IPS-18a (cell line): Measurements from ENCODE around the gene HSPB6.

Source experiments
- H3K27ac ChIP-seq: one replicate; pipeline ENCODE4 v1.5.1; 2013; ENCODE audit warnings: low read length
- H3K27me3 ChIP-seq: one replicate; pipeline ENCODE4 v1.6.1; 2013; ENCODE audit warnings: mild to moderate bottlenecking, low read length; ENCODE audit not compliant: control insufficient read depth, insufficient read depth
- H3K36me3 ChIP-seq: one replicate; pipeline ENCODE4 v1.6.1; 2013; ENCODE audit warnings: low read depth, low read length; ENCODE audit not compliant: control insufficient read depth
- H3K4me1 ChIP-seq: one replicate; pipeline ENCODE4 v1.6.1; 2013; ENCODE audit warnings: low read depth, low read length; ENCODE audit not compliant: control insufficient read depth
- H3K4me3 ChIP-seq: one replicate; pipeline ENCODE4 v1.5.1; 2013; ENCODE audit warnings: low read length
- H3K9ac ChIP-seq: one replicate; pipeline ENCODE4 v1.6.1; 2013; ENCODE audit warnings: mild to moderate bottlenecking, low read length, moderate library complexity
- H3K9me3 ChIP-seq: one replicate; pipeline ENCODE4 v1.6.1; 2013; ENCODE audit warnings: low read depth, low read length; ENCODE audit not compliant: control insufficient read depth

HSPB6 gene

DNA sequence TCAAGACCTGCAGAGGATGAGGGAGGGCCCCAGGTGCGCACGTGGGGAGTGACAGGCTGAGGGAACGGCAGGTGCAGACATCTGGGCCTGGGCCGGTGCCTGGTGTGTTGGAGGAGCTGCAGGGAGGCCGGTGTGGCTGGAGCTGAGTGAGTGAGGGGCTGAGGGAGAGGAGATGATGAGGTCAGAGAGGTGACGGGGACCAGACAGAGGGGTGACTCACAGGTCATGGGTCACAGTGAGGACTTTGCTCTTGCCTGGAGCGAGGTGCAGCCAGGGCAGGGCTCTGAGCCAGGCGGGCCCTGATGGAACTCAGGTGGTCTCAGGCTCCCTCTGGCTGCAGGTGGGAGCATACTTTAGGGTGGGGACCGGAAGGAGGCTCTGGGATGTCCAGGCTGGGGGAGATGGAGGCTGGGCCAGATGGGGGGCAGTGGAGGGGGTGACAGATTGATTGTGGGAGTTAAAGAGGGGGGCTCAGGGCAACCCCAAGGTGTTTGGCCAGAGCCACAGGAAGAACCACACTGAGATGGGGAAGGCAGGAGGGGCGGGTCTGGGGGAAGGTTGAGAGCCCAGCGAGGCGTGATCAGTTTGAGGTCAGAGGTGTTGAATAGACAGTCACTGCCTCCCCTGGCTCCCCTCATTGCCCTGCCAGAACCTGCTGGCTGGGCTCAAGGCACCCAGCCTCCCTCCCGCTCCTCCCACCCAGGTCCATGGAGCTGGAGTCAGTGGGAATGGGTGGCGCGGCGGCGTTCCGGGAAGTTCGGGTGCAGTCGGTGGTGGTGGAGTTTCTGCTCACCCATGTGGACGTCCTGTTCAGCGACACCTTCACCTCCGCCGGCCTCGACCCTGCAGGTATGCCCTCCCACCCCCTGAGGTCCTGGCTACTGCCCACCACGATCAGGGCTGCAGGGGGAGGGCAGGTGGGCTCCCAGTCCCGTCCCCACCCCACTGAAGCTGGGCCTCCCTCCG lies 26.9 kb upstream of the HSPB6 start:
- H3K4me3 ChIP-seq = peak overlapping the region; percentile 33
- peaks cover 3% of the 10 kb centered on the region for H3K4me1 ChIP-seq
- H3K27ac ChIP-seq = no peak overlapping the region
- no peaks in the 10 kb centered on the region for H3K36me3 ChIP-seq
- H3K27me3 ChIP-seq = no peaks in the 10 kb centered on the region
- no peak overlapping the region for H3K9ac ChIP-seq
- no peaks in the 10 kb centered on the region for H3K9me3 ChIP-seq

DNA sequence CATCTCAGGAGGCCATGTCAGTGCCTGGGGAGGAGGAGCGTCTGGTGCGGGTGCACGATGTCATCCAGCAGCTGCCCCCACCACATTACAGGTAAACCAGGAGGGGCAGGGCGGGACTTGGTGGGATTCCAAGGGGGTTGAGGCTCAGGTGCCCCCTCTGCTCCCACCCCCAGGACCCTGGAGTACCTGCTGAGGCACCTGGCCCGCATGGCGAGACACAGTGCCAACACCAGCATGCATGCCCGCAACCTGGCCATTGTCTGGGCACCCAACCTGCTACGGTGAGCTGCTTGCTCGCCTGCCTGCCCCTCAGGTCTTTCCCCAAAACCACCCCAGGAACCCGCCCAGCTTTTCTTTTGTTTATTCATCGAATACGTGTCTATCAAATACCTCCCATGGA lies 25.8 kb upstream of the HSPB6 start:
- H3K27ac ChIP-seq = no peak overlapping the region
- no peaks in the 10 kb centered on the region for H3K27me3 ChIP-seq
- no peak overlapping the region for H3K9ac ChIP-seq
- H3K36me3 ChIP-seq = no peaks in the 10 kb centered on the region
- H3K9me3 ChIP-seq = no peaks in the 10 kb centered on the region
- H3K4me1 ChIP-seq = peaks cover 4% of the 10 kb centered on the region
- no peak overlapping the region for H3K4me3 ChIP-seq

GRCh38 chr19:35781650-35782049 lies 24.8 kb upstream of the HSPB6 start:
- no peaks in the 10 kb centered on the region for H3K36me3 ChIP-seq
- no peak overlapping the region for H3K4me3 ChIP-seq
- H3K9ac ChIP-seq = no peak overlapping the region
- H3K4me1 ChIP-seq = peaks cover 11% of the 10 kb centered on the region
- peaks cover 4% of the 10 kb centered on the region for H3K27me3 ChIP-seq
- H3K9me3 ChIP-seq = no peaks in the 10 kb centered on the region
- no peak overlapping the region for H3K27ac ChIP-seq

DNA sequence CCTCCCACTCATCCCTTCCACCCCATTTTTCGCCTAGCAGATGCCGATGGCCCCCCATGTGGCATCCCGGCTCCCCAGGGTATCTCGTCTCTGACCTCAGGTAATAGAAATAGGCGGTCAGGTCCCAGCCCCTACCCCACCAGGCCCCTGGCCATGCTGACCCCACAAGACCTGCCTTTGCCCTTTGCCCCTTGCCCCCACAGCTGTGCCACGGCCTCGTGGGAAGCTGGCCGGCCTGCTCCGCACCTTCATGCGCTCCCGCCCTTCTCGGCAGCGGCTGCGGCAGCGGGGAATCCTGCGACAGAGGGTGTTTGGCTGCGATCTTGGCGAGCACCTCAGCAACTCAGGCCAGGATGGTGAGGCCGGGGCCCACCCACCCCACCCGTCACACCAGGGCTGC lies 23.9 kb upstream of the HSPB6 start:
- H3K4me1 ChIP-seq = peaks cover 17% of the 10 kb centered on the region

DNA sequence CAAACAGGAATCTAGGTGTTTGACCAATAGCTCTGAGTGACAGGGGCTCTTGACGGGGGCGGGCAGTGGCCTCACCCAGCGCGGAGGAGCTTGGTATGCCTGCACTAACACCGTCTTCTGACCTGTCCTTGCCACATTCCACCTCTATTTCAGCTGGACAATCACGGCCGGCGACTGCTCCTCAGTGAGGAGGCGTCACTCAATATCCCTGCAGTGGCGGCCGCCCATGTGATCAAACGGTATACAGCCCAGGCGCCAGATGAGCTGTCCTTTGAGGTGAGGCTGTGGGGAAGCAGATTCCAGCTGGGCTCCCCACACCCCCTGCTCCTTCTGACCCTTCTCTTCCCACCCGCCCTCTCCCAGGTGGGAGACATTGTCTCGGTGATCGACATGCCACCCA lies 23.2 kb upstream of the HSPB6 start:
- peaks cover 17% of the 10 kb centered on the region for H3K4me1 ChIP-seq
- H3K9me3 ChIP-seq = no peaks in the 10 kb centered on the region
- H3K9ac ChIP-seq = no peak overlapping the region
- H3K27me3 ChIP-seq = peaks cover 8% of the 10 kb centered on the region
- no peak overlapping the region for H3K4me3 ChIP-seq
- H3K36me3 ChIP-seq = no peaks in the 10 kb centered on the region
- H3K27ac ChIP-seq = no peak overlapping the region

More for the DNA sequence above, 23.9 kb upstream of the HSPB6 start:
- H3K27me3 ChIP-seq = peaks cover 8% of the 10 kb centered on the region
- no peak overlapping the region for H3K27ac ChIP-seq
- no peaks in the 10 kb centered on the region for H3K36me3 ChIP-seq
- no peaks in the 10 kb centered on the region for H3K9me3 ChIP-seq
- no peak overlapping the region for H3K4me3 ChIP-seq
- H3K9ac ChIP-seq = no peak overlapping the region

DNA sequence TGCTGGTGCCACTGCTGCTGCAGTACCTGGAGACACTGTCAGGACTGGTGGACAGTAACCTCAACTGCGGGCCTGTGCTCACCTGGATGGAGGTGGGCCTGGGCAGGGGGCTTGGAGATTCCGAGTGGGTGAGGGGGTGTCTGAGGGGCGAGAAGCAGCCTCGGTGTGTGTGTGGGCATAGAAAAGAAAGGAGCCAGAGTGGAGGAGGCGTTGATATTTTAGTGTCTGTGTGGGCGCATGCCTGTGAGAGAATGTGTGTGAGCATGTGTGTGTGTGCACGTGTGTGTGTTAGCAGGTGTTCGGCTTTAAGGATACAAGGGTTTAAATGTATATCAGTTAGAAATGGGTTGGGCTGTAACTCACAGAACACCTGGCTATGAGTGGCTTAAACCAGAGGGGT lies 22.2 kb upstream of the HSPB6 start:
- Histone ChIP-seq H3K27me3 (peaks cover 13% of the 10 kb centered on the region), H3K36me3 (no peaks in the 10 kb centered on the region), H3K9me3 (no peaks in the 10 kb centered on the region), H3K4me3 (no peak overlapping the region), H3K9ac (no peak overlapping the region), H3K27ac (no peak overlapping the region), H3K4me1 (peaks cover 20% of the 10 kb centered on the region)

GRCh38 chr19:35777961-35778360 lies 21.1 kb upstream of the HSPB6 start:
- Histone ChIP-seq H3K9ac (no peak overlapping the region), H3K4me1 (peaks cover 17% of the 10 kb centered on the region), H3K9me3 (no peaks in the 10 kb centered on the region), H3K36me3 (no peaks in the 10 kb centered on the region), H3K27ac (no peak overlapping the region), H3K4me3 (no peak overlapping the region), H3K27me3 (peaks cover 19% of the 10 kb centered on the region)

DNA sequence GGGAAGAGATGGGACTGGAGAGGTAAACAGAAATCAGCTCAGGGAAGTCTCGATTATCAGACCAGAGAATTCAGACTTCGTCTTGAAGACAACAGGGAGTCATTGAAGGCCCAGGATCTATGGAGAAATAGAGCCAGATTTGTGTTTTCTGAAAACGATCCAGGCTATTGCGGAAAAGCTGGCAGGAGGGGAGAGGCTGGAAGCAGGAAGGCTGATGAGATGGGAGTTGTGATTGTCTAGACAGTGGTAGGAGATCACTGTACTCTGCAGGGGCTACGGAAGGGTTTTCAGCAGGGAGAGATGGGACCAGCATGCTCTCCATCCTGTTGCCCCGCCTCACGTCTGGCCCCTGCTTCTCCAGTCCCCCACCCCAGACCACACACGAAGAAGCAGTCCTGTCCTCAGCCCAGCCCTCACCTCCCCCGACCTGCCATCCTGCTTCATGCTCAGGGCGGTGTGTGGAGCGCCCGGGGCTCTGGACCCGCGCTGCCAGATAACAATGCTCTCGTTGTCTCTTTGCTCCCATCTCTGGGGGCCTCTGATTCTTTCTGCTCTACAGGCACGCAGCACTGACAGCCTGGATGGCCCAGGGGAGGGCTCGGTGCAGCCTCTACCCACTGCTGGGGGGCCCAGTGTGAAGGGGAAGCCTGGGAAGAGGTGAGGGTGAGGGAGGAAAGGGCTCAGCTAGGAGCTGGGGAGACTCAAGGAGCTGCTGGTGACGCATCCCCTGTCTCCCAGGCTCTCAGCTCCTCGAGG lies 20.4 kb upstream of the HSPB6 start:
- Histone ChIP-seq H3K4me3 (peak overlapping the region; percentile 67), H3K4me1 (peaks cover 17% of the 10 kb centered on the region), H3K27ac (no peak overlapping the region), H3K9ac (no peak overlapping the region), H3K27me3 (peaks cover 21% of the 10 kb centered on the region), H3K36me3 (no peaks in the 10 kb centered on the region), H3K9me3 (no peaks in the 10 kb centered on the region)

- H3K4me1 ChIP-seq = peaks cover 17% of the 10 kb centered on the region
- peaks cover 21% of the 10 kb centered on the region for H3K27me3 ChIP-seq
- H3K4me3 ChIP-seq = peak overlapping the region; percentile 67
- no peak overlapping the region for H3K9ac ChIP-seq
- H3K27ac ChIP-seq = no peak overlapping the region
- no peaks in the 10 kb centered on the region for H3K36me3 ChIP-seq
- no peaks in the 10 kb centered on the region for H3K9me3 ChIP-seq
These were observed 19.4 kb upstream of the HSPB6 start for GRCh38 chr19:35776102-35776788.

DNA sequence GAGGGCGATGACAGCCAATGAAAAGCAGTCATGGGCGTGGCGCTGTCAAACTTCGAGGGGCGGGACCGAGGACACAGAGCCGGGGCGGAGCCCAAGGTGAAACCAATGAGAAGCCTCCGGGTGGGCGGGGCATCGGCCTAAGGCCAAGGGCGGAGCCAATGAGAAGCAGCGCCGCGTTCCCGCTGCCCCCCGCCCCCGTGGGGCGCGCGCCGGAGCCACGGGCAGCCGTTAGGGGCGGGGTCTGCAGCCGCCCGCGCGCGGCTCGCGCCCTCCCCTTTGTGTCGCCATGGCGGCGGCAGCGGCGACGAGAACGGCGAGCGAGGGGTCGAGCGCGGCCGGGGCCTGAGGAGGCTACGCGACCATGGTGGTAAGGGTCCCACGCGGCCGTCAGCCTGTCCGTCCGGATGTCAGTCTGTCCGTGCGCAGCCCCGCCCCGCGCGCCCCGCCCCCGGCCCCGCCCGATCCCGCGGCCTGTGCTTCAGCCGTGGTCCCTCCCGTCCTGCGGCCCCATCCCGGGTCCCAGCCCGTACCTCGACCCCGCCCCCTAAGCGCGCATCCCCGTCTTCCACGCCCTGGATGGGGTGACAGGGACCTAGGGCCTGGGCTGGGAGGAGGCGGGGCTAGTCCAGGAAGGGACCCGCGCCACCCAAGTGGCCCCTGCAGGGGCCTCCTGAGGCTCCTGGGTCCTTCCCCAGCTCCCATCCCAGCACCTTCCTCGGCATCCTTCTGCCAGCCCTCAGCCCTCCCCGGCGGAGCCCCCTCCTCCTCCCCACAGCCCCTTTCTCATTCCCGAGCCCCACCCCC lies 18.7 kb upstream of the HSPB6 start, which contains the start of gene ARHGAP33:
Gene ARHGAP33, plus strand, starts transcription at position 267 of the 804 bp plus-strand sequence. Its CDS starts 95 bp downstream, at position 362.
- no peaks in the 10 kb centered on the region for H3K9me3 ChIP-seq
- no peak within 1 kb of the TSS for H3K27ac ChIP-seq

GRCh38 chr19:35775046-35775297 lies 18.1 kb upstream of the HSPB6 start:
- H3K36me3 ChIP-seq = no peaks in the 10 kb centered on the region
- no peaks in the 10 kb centered on the region for H3K9me3 ChIP-seq
- H3K27me3 ChIP-seq = peaks cover 21% of the 10 kb centered on the region
- H3K9ac ChIP-seq = no peak overlapping the region
- peak overlapping the region; percentile 67 for H3K4me3 ChIP-seq
- peaks cover 17% of the 10 kb centered on the region for H3K4me1 ChIP-seq
- no peak overlapping the region for H3K27ac ChIP-seq

More for the DNA sequence above, 18.7 kb upstream of the HSPB6 start, which contains the start of gene ARHGAP33:
- H3K9ac ChIP-seq = no peak within 1 kb of the TSS
- H3K27me3 ChIP-seq = peaks cover 21% of the 10 kb centered on the region
- H3K4me1 ChIP-seq = peaks cover 17% of the 10 kb centered on the region
- no peaks in the 10 kb centered on the region for H3K36me3 ChIP-seq
- H3K4me3 ChIP-seq = peak within 1 kb of the TSS; percentile 67
